ENCODE measurements around the gene LINC01488. TPM values are rescaled to one million over a fixed set of nuclear protein-coding genes. Genes with fewer than 3 reads are reported as not detected.
A peak's percentile ranks its signal among the peaks of the same experiment; 100 is the strongest.

LINC01488 gene
- total RNA-seq, 4 donors from 2014 or later, result not detected

GRCh38 chr11:69448471-69449284 is 32.8 kb upstream of the LINC01488 start:
- Histone ChIP-seq H3K9me3 (no peaks in the 10 kb centered on the region), H3K27ac (peak overlapping the region in 2 of 4 donors; percentile 50), H3K36me3 (no peaks in the 10 kb centered on the region), H3K4me3 (no peak overlapping the region), H3K4me1 (peaks cover 0 to 16% (median 2%) of the 10 kb centered on the region in 4 donors), H3K27me3 (no peaks in the 10 kb centered on the region)
- no peak for DNase-seq
- no peak for TF ChIP-seq POLR2A (IDR thresholded peaks at IDR 0.05)
- no peak for TF ChIP-seq CTCF (IDR thresholded peaks at IDR 0.05)

GRCh38 chr11:69449320-69450063 is 32.0 kb upstream of the LINC01488 start:
- H3K27me3 ChIP-seq, result no peaks in the 10 kb centered on the region
- no peaks in the 10 kb centered on the region for H3K9me3 ChIP-seq
- H3K4me3 ChIP-seq, result no peak overlapping the region
- peaks cover 0 to 9% (median 0%) of the 10 kb centered on the region in 4 donors for H3K4me1 ChIP-seq
- TF ChIP-seq POLR2A (IDR thresholded peaks at IDR 0.05) (no peak), CTCF (IDR thresholded peaks at IDR 0.05) (no peak)
- peak overlapping the region in 2 of 4 donors; percentile 50 for H3K27ac ChIP-seq
- H3K36me3 ChIP-seq, result no peaks in the 10 kb centered on the region
- peak in 1 of 3 donors; percentile 55 for DNase-seq

GRCh38 chr11:69450064-69450856 is 31.2 kb upstream of the LINC01488 start:
- TF ChIP-seq POLR2A (IDR thresholded peaks at IDR 0.05) (no peak), CTCF (IDR thresholded peaks at IDR 0.05) (no peak)
- Histone ChIP-seq H3K36me3 (no peaks in the 10 kb centered on the region), H3K27me3 (no peaks in the 10 kb centered on the region), H3K4me3 (no peak overlapping the region), H3K4me1 (peaks cover 0 to 9% (median 0%) of the 10 kb centered on the region in 4 donors), H3K9me3 (no peaks in the 10 kb centered on the region), H3K27ac (peak overlapping the region in 2 of 4 donors; percentile 44 to 46)
- DNase-seq, result no peak

DNA sequence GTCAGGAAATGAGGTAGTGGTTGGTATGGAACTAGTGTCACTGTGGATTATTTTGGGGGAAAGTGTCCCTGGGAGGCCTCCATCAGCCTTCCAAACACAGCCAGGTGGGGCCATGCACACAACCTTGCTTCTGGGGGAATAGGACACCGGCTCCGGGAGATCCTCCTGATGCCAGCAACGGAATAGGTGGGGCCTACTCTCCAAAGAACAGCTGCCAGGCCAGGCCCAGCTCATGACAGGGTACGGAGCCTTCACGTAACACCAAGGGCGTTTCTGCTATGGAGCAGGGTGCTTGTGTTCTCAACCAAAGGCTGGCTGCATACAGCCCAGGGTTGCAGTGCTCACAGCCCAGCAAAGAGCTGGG is 30.6 kb upstream of the LINC01488 start:
- Histone ChIP-seq H3K27me3 (no peaks in the 10 kb centered on the region), H3K27ac (peak overlapping the region in 1 of 4 donors; percentile 44), H3K9me3 (no peaks in the 10 kb centered on the region), H3K4me3 (no peak overlapping the region), H3K4me1 (peaks cover 0 to 9% (median 0%) of the 10 kb centered on the region in 4 donors), H3K36me3 (no peaks in the 10 kb centered on the region)
- no peak for DNase-seq
- no peak for TF ChIP-seq POLR2A (IDR thresholded peaks at IDR 0.05)
- no peak for TF ChIP-seq CTCF (IDR thresholded peaks at IDR 0.05)

- no peak for DNase-seq
- Histone ChIP-seq H3K9me3 (no peaks in the 10 kb centered on the region), H3K4me3 (no peak overlapping the region), H3K4me1 (peaks cover 0 to 9% (median 0%) of the 10 kb centered on the region in 4 donors), H3K27me3 (no peaks in the 10 kb centered on the region), H3K36me3 (no peaks in the 10 kb centered on the region), H3K27ac (no peak overlapping the region)
- no peak for TF ChIP-seq POLR2A (IDR thresholded peaks at IDR 0.05)
- TF ChIP-seq CTCF (IDR thresholded peaks at IDR 0.05), result no peak
These were observed 30.2 kb upstream of the LINC01488 start for GRCh38 chr11:69451289-69451688.

All from Peyer's patch (tissue), 4 donors.